GM15510 (cell line): ENCODE measurements around the gene ARPP21.

Experiments used
- POLR2A ChIP-seq: IDR thresholded peaks from 3 replicates; pipeline ENCODE4 v1.6.1; 2011; ENCODE audit warnings: borderline replicate concordance; ENCODE audit not compliant: insufficient read length; ENCODE audit errors: extremely low read depth

The ARPP21 gene

GRCh38 chr3:35760146-35760545 is 120.8 kb downstream of the ARPP21 start:
- TF ChIP-seq POLR2A = no peak

DNA sequence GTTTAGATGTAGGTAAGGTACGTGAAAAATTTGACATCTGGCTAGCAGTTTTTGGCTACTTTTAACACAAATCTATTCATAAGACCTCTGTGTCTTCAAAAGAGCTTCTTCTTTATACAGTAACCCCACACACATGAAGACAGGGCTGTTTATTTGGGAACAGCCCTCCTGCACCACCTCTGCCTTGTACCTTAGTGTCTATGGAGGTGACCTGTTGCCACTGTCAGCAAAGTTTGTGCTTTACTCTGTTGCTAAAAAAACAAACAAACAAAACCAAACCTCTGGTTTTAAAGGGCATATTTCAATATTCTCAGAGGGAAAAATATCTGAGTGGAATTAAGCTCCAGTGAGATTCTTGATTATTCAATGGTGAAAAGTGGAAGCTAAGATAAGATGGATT is 122.0 kb downstream of the ARPP21 start:
- TF ChIP-seq POLR2A = no peak

GRCh38 chr3:35772381-35773015 is 133.2 kb downstream of the ARPP21 start:
- no peak for TF ChIP-seq POLR2A

- no peak for TF ChIP-seq POLR2A
Observed at GRCh38 chr3:35773417-35773816, 134.1 kb downstream of the ARPP21 start.

DNA sequence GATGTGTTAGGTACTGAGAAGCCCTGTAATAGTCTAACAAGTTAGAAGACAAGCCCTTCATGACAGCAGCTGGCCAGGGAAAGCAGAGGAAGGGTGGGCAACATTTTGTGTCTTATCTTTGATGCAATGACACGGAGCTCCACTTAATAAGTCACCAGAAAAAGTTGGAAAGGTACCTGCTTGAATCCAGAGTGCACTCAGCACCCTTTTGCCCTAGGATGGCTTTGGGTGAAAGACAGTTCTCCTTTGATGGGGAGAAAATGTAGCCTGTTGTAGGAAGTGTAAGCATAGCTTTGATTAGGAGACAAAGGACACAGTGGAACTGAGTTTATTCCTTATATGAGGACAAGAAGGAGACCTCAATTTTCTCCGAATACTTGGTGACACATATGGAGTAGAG is 137.0 kb downstream of the ARPP21 start:
- no peak for TF ChIP-seq POLR2A

DNA sequence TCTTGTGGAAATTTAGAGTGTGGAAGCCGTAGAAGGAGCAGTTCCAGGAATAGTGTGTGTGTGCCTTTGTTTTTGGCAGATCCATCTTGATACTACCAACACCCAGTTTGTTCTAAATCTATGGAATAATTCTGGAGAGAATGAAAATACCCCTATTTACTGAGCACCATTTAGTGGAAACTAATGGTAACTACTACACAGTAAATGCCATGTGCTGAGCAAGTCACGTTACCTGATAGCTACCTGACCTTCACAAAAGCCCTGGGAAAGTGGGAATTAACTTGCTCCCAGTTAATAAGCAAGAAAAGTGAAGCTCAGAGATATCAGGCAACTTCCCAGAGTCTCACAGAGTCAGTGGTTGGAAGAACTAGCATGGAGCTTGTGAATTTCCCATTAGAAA is 137.7 kb downstream of the ARPP21 start:
- TF ChIP-seq POLR2A = no peak

DNA sequence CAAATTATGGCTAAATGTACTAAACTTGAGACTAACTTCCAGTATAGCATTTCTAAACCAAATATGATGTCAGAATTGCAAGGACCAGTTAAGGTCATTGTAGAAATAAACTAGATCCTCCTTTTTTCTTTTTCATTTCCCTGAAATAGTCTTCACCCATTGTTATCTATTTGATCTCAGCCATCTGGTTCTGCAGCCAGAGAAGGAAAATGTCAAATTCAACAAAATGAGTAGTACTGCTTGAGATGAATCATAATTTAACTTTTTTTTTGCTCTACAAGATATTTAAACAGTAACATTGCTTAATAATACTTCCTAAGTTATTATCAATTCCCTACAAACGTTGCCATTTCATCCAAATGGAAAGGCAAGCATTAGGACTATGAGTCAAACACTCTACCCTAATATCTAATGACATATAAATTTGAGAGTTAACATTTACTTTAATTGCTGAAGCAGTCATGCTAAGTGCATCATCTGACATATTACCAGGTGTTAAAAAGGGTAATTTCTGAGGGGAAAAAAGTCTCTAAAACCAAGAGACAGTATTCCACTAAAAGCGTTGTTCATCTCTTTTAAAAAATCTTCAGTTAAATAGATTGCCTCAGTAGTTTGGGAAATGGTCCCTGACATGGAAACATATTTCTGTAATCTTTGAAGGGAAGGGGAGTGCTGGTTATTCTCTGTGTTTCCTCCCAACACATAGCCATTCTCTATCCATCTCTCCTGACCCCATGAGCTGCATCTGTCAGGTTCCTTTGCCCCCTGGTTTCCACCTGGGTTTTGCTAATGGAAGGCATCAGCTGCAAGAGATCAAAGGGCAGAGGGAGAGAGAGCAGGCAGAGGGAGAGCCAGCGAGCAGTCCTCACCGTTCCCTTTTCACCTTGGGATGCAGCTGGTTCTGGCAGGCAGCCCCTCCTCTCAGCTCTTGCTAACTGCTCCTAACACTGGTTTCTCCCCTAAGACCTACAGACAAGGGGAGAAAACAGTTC is 138.5 kb downstream of the ARPP21 start:
- TF ChIP-seq POLR2A = no peak

GRCh38 chr3:35779611-35780010 is 140.3 kb downstream of the ARPP21 start:
- no peak for TF ChIP-seq POLR2A

GRCh38 chr3:35780800-35781199 is 141.5 kb downstream of the ARPP21 start:
- TF ChIP-seq POLR2A = no peak

DNA sequence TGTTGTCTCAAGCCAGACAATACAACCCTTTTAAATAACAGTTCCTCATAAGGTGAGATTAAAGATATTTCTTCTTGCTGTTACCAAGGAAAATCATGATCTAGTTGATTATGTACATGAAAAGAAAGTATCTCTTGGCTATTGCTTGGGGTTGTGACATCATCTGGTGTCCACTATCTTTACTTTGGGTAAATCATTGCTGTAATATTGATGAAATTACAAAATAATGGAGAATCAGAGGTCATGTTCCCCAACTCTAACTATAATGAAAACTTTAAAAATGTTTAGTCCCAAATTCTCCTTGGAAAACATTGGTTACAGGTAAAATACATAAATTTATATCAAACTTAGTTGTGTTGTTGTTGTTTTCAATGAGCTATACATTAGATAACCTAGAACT is 142.2 kb downstream of the ARPP21 start:
- TF ChIP-seq POLR2A = no peak

- no peak for TF ChIP-seq POLR2A
Observed at GRCh38 chr3:35782355-35782754, 143.0 kb downstream of the ARPP21 start.

GRCh38 chr3:35784169-35784568 is 144.8 kb downstream of the ARPP21 start:
- TF ChIP-seq POLR2A = no peak

- TF ChIP-seq POLR2A = no peak
Observed at GRCh38 chr3:35785234-35785888, 146.0 kb downstream of the ARPP21 start.

GRCh38 chr3:35787936-35788335 is 148.6 kb downstream of the ARPP21 start:
- TF ChIP-seq POLR2A = no peak
